GM18499 (cell line): Measurements from ENCODE around the gene FAM216B.
"Not testable (repeated sequence)": the region's sequence is repeated elsewhere in the genome, so short reads cannot be mapped to it uniquely, and the experiment has no call there.

Source experiments
- ATAC-seq: cut with Tn5 transposase; IDR thresholded peaks from one replicate; pipeline ENCODE4 v1.9.1; 2021; ENCODE audit warnings: moderate number of reproducible peaks; ENCODE audit not compliant: insufficient read depth, unreplicated experiment

Gene FAM216B

DNA sequence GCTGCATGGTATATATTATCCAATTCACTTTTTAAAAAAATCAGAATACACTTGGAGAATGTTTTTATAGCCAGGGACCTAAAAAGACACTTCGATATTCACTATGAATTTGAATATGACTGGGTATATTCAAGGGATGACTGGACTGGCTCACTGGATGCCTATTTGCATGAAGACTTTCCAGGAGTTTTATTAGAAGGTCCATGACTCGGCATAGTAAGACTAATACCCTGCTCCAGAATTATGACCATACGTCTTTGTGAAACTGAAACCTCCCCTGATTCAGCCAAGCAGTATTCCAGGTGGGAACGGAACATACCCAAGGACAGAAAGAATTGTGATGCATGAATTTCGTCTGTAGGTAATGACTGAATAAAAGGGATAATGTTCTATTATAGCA lies 3.9 kb upstream of the FAM216B start:
- ATAC-seq = no peak

DNA sequence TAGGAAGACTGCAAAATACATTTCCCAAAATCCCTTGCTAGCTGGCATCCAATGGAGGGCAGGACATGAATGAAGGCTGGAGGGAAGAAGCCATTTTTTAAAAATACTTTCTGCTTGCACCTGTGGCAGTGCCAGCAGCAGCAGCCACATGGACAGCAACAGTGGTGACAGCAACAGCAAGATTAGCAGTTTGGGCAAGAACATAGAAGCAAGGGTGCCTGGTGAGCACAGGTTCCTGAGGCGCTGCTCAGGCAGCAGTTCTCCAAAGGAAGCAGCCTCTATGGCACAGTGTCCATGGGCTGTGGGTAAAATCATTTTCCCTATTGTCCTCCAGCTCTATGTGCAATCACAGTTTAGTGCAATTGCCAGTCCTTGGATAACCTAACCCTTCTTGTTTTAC lies 1.3 kb upstream of the FAM216B start:
- no peak for ATAC-seq

DNA sequence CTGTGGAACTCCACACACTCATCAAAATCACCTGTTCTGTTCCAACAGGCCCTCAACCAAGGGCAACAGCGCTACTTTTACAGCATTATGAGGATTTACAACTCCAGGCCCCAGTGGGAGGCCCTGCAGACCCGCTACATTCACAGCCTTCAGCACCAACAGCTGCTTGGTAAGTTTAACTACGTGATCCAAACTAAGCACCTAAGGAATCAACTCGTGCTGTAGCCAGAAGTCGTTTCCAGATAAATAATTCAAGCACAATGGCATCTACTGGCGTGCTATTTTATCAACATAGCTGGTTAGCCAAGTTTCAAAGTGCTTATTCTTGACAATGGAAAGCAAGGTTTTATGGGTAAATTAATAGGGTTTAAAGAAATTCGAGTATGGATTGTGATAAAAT lies 5.3 kb downstream of the FAM216B start:
- ATAC-seq = no peak

DNA sequence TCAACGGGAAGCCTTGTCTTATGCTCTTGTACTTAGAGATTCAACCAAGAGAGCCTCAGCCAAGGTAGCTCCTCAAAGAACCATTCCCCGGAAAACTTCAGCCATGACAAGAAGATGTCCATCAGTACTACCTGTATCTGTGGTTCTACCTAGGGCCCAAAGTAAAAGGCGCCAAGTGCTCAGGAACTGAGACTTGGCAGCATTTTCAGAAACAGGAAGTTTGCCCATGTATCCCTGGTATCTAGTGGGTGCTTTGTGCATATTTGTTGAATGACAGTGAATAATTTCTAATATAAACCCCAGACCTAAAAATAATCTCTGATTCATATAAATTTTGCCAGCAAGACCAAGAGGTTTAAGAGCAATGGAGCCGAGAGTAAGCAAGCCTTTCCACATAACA lies 7.2 kb downstream of the FAM216B start:
- ATAC-seq = no peak

DNA sequence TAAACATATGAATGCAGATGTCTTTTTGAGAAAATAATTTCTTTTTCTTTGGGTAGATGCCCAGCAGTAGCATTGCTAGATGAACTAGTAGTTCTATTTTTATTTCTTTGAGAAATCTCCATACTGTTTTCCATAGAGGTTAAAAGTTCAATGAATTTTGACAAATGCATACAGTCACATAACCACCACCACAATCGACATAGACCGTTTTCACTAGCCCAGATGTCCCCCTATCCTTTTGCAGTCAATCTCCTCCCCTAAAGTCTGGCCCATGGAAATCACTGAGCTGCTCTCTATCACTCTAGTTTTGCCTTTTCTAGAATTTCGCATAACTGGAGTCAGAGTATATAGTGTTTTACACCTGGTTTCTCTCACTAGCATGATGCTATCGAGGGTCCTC lies 10.8 kb downstream of the FAM216B start:
- no peak for ATAC-seq

DNA sequence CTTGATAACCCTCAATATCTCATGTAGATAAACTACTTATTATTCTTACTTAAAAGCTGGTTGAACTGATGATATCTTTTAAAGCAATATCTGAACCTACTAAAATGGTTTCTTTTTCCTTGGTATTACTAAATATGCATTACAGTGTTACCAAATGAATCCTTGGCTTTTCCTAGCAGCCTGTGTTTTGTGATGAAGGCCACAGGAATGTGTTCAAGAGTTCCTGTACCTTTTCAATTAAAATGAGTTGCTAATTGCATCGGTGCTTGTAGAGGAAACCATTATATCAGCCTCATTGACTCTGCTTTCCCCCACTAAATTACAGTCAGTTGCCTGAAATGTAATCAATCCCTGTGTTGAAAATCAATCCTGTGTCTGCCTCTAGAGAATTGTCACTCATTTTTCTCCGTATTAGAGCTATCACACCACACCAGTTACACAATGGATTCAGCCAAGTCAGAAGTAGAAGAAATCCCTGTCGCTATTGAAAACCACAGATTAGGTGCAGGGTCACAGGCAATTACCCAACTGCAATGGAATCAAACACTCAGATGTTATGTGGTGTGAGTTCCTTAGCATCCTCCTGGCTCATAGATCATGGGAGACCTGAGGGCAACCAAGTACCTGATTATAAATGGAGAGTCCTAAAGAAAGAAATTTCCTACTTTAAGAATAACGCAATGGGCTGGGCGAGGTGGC lies 13.3 kb downstream of the FAM216B start:
- no peak for ATAC-seq

DNA sequence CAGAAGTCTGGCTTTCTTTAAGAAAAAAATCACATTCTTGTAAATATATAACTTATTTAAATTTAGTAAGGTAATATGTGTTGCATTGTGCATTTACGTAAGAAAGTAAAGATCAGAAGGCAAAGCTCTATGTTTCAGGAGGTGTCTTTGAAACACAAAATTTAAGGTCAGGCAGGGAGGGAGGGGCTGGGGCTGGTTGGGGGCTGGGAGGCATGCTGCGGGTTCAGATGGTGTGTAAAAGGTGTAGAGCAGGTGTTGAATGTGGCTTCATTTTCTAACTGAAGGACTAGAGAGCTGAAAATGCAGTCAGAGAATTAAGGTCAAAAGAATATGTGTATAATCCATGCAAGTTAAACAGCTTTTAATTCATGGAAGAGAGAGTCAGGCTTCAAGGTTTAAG lies 14.3 kb downstream of the FAM216B start:
- no peak for ATAC-seq

DNA sequence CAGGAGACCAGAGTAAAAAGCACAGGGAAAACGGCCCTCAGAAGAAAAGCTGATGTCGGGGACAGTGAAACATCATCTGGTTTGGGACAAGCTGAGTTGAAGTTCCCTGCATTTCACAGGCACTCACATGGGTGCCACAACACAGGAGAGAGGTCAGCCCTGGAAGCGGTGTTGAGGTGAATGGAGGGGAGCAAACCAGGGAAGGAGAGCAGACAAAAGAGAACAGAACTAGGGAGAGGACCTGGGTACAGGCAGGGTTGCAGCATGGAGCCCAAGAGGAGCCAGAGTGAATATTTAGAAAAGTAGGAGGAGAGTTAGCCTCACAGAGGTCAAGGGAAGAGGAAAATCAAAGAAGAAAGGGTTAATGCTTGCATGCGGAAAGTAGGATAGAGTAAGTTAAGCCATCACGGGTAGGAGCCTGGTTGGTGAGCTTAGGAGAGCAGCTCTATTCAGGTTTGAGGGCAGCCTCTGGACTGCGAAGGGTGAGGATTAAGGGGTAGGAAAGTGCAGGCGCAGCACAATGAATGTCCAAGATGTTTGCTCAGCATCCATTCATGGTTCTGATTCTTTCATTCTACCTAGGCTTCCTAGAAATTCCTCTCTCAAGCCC lies 15.5 kb downstream of the FAM216B start:
- no peak for ATAC-seq

DNA sequence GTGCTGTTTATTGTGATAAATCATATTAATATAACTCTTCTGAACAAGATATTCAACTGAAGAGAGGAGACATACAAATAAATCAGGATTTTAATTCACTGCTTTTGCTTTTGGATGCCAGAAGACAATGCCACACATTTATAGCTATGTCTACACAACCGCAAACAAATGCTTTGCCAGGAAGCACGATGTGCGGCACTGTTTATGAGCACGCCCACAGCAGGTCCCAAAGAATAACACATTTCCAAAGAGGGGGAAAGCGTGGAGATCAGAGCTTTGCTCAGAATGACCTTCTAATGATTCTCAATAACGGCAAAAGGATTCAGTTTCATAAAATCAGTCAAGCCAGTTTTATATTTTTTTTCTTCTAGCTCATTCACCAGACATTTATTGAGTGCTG lies 16.7 kb downstream of the FAM216B start:
- no peak for ATAC-seq

DNA sequence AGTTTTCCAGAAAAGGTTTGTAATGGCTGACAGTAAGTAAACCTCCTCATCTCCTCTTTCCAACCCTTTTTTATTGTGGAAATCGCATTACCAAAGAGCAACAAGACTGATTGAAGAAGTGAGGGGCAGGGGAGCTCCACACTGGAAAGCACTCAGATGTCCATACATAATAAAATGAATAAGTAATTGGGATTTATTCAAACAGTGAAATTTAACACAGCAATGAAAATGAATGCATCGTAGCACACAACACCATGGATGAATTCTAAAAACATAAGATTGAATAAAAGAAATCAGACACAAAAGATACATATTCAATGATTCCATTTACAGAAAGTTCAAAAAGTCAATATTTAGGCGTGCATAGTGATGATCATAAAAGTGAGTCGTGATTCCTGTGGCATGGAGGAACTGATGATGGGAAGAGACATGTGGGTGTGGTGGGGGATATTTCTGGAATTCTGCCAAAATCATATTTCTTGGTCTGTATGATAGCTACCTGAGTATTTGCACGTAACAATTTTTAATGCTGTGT lies 18.8 kb downstream of the FAM216B start:
- no peak for ATAC-seq

DNA sequence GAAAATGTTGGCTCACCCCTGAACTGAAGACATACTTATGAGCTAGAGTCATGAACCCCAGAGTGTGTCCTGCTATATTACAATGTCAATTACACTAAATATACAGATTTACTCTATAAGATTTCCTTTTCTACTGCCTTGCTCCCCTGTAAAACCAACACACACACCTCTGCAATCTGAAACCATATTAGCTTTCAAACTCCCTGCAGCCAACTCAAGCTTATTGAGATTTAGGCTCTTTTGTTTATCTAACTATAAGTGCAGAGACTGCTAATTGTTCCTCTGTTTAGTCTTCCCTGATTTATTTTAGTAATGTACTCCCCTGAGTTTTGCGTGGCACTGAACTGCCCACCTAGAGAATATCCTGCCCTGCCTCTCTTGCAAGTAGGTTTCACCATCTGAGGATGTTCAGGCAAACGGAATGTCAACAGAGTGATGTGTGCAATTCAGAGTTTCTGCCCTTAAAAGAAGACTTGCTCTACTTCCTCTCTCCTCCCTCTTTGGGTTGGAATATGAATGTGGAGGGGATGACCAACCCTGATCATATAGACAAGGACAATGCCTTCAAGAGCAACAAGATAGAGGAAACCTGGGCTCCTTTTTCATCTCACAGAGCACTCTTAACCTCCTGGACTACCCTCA lies 22.3 kb downstream of the FAM216B start:
- no peak for ATAC-seq

DNA sequence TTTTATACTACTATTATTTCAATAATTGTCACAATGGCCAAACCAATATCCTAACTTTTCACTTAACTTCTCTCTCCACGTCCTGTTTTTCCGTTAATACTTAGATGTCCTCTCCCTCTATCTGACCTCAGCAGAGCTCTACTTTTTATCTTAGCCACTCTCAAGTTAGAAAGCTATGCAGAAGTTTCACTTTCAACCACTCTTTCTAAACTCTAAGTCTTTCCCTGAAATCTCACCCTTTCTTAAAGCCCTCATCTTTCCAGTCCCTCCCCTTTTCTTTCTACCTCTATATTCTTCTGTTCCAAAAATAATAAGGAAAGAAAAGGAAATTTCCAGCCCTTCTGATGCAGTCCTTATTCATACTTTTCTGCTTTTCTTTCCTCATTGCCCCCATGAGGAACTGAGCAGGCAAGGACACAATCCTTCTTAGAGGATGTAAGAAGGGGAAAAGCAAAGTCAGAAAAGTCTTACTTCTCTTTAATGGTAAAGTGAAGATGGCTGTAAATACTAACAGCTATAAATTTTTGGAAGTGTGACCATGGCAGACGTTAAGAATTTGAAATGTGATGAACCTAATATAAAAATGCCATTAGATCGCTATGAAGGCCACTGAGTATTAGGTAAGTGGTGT lies 23.0 kb downstream of the FAM216B start:
- peak; percentile 50 for ATAC-seq

DNA sequence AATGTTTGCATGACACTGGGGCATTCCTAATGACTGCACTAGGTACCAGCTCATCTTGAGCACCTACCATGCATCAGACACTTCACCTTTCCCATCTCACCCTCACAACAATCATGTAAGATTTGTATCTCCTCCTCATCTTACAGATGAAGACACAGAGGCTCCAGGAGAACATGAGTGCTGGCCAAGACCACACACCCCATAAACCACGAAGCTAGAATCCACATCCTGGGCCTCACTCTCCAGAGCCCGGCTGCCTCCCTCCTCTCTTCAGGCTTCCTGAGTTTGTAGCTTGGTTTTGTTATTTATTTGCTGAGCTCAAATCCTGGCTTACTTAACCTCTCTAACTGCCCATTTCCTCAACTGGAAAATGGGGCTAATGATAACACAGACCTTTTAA lies 25.9 kb downstream of the FAM216B start:
- ATAC-seq = no peak

DNA sequence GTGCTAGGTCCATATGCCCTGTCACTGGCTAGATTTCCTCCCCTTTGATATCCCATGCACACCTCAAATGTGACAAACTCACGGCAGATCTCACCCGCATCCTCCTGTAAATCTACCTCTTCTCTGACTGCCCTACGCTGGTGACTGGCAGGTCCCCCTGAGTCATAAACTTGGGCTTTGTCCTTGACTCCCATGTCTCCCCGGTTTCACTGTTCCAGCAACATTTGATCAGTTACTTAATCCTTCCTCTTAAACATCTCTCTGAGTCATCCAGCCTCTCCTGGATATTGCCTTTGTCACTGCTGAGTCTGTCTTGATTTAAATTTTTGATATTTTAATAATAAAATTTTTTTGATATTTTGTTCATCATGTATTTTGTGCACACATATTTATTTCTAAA lies 26.5 kb downstream of the FAM216B start:
- no peak for ATAC-seq

DNA sequence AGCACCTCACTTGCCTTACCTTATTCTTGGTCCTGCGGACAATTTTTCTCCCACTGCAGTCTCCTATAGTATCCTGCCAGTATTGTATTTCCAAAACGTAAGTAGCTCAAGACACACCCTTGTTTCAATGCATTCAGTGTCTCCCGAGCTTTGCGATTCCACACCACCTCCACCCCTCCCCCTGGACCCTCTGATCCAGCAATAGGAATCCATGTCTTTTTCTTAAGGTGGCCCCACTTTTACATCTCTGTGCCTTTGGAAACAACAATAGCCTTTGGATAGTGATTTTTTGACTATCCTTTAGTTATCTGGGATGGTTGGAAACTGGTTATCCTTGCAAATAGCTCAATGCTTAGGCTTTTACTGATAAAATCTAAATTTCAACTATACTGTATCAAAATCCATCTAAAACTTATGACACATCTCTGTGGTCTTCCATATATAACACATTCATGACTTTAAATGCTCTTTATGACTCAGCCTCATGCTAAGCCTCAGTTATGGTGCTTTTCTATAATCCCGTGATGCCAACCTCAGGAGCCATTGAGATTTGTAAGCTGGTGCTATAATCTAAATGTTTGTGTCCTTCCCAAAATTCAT lies 27.1 kb downstream of the FAM216B start:
- no peak for ATAC-seq

DNA sequence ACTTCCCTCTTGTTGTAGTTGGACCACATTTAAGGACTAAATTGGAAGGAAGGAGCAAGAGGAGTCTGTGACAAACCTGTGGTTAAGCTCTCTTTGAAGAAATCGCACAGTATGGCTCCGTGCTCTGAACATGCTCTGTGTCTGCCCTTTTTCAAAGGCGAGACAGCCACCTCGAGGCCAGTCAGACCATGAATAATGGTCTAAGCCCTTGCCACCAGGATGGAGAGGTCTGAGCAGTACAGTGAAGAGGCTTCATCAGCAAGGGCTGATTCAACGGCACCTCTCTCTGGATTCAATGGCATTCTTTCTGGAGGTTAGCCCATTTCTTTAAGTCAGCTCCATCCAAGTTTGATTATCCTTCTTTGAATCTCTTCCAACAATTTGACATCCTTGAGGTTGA lies 30.9 kb downstream of the FAM216B start:
- no peak for ATAC-seq

DNA sequence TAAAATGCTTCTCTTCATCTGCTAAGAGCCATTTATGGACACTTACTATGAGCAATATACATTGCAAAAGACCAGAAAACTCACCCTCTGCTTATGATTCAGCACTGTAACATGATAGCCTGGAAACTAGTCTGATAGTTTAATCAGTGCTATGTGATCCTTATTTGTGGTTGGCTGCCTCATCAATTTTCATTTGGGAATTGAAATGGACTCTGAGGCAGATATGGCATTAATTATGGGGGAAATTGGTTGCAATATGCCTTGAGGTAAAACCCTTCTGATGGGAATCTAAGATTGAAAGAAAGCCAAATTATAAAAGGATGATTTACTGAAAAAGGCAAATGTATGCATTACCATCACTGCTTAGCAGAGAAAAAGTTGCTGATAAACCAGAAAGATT lies 33.5 kb downstream of the FAM216B start:
- ATAC-seq = no peak

DNA sequence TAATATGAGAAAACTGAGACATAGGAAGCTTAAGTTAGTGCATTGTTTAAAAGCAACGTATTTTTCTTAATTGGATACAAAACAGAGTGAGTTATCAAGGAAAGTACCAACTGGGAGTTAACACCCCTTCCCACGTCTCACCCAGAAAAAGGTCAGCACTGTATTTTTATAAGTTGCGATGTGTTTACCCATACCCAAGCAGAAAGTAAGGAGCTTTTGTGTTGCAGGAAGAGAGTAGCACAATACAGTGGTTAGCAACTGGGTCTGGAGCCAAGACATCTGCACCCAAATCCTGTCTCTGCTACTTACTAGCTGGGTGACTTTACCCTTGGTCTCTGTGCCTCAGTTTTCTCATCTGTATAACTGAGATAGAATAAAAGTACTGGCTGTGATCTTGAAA lies 34.3 kb downstream of the FAM216B start:
- no peak for ATAC-seq

DNA sequence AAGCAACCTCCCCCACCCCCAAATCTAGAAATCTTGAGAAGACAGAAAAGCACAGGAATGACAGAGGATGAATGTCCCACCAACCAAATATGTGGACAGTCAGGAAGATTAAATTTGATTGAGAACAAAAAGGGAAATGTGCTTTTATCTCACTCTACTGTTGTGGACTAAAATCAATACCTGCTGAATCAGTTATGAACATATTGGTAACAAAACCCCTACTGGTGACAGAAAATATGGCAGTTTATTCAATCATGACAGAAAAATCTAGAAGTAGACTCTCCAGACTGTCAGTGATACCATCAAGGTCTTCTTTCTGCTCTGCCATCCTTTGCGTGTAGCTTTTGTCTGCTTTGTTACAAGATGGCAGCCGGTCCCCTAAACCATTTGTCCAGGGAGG lies 35.2 kb downstream of the FAM216B start:
- ATAC-seq = no peak

DNA sequence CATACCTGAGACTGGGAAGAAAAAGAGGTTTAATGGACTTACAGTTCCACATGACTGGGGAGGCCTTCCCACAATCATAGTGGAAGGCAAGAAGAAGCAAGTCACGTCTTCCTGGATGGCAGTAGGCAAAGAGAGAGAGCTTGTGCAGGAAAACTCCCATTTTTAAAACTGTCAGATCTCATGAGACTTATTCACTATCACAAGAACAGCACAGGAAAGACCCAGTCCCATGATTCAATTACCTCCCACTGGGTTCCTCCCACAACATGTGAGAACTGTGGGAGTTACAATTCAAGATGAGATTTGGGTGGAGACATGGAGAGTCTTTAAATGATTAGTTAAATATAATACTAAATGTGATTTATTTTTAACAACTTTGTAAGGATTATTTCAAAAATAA lies 38.3 kb downstream of the FAM216B start:
- ATAC-seq = not testable (repeated sequence)

DNA sequence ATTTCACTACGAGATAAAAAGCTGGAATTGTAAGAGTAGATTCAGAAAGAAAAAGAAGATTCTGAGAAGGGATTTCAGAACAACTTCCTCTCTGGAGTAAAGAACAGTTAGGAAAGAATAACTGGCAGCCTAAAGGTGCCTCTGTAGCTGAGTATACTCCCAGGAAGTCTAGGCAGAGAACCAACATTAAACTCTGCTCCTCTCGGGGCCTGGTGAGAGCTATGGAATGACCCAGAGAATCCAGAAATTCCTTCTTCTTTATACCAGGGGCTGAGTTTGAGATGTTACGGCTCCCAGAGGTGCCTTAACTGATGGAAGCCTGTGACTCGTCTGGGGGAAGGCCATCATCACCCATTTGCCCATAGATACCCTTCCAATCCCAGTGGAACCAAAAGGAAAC lies 39.1 kb downstream of the FAM216B start:
- no peak for ATAC-seq
